T-helper 9 cell (primary cell): ENCODE data around the gene CLEC5A.
"Not testable (repeated sequence)": the region's sequence is repeated elsewhere in the genome, so short reads cannot be mapped to it uniquely, and the experiment has no call there.

Experiments used
- DNase-seq: peaks from one replicate; pipeline ENCODE4 v3.0.0-alpha.2; 2020

CLEC5A gene

GRCh38 chr7:141945356-141945755 lies 1.4 kb downstream of the CLEC5A start:
- DNase-seq: no peak

- no peak for DNase-seq
These were observed 2.0 kb downstream of the CLEC5A start for GRCh38 chr7:141944811-141945210.

DNA sequence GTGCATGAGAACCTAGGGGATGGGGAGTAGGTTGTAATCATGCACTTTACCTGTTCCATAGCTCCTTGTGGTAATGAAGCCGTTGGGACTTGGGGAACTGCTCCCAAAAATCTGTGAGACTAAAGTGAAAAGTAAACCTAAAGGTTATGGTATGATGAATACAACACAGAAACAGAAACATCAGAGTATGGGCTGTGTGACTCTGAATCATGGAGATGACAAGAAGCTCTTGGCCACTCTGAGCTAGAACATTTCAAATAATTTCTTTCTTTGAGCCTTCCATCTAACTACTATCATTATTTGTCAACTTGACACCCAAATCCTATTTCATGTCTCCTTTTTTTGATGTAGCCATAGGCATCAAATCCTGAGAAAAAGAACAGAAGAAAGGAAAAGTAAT lies 2.9 kb downstream of the CLEC5A start:
- DNase-seq: no peak

DNA sequence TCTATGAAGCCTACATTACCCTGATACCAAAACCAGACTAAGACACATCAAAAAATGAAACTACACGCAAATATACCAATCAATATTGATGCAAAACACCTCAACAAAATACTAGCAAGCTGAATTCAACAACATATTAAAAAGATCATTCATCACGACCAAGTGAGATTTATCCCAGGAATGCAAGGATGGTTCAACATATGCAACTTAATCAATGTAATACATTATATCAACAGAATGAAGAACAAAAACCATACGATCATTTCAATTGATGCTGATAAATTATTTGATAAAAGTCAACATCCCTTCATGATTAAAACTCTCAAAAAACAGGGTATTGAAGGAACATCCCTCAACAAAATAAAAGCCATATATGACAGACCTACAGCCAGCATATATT lies 5.7 kb downstream of the CLEC5A start:
- DNase-seq: no peak

- no peak for DNase-seq
These were observed 16.6 kb downstream of the CLEC5A start for GRCh38 chr7:141930211-141930610.

DNA sequence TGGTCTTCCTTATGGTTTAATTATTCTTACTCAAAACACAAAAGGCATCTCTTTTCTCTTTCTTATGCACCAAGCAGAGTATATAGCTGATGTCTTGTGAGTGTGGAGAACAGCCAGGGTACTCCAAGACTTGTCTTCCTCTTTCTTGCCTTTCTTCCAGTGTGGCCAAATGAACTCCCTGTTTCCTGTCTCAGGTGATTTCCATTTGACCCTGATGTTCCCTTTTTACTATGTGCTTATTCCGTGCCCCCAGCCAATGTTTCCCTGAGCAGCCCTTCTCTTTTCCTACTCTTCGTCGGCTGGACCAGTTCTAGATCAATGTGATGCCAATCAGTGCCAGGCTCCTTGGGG lies 18.0 kb downstream of the CLEC5A start:
- DNase-seq: no peak

GRCh38 chr7:141928146-141928844 lies 18.5 kb downstream of the CLEC5A start:
- DNase-seq: no peak

DNA sequence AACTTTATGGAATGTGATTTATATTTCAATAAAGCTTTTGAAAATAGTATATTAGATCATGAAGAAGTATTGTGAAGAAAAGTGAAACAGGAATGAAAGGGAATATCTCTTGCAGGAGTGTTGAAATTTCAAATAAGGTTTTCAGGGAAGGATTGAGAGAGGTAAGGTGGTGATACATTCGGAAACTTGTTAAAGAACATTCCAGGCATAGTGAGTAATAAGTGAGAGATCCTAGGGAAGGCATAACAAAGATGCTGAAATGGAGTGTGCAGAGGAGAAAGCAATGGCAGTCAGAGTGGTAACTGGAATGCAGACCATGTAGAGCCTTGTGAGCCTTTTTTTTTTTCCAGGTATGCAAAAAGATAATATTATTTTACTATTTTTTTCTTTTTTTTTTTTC lies 26.5 kb downstream of the CLEC5A start:
- DNase-seq: no peak

GRCh38 chr7:141916099-141916498 lies 30.7 kb downstream of the CLEC5A start, which contains the start of gene OR9A4:
TSS of gene OR9A4 (plus strand) at chr7:141916399. CDS start at chr7:141918876, 2,477 bp downstream.
- DNase-seq: no peak

DNA sequence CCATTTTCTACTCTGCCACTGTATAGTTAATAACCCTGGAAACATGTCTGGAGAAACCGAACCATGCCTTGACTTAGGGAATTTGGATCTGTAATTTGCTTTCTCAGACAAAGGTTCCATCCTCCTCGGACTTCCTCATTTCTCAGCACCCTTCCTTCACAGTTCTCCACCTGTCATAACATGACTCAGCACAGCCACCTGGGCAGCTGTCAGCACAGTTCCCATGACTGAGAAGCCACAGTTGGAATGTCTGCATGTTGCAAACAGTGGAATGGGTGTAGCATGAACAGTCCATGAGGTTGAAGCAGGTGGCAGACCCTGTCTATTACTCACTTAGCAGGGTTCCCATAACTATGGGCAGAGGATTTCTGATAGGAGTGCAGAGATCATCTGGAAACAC lies 31.2 kb downstream of the CLEC5A start:
- no peak for DNase-seq

- no peak for DNase-seq
These were observed 35.4 kb downstream of the CLEC5A start for GRCh38 chr7:141911391-141911790.

- no peak for DNase-seq
These were observed 40.5 kb downstream of the CLEC5A start for GRCh38 chr7:141906285-141906684.

GRCh38 chr7:141899366-141899765 lies 47.4 kb downstream of the CLEC5A start:
- DNase-seq: not testable (repeated sequence)

- no peak for DNase-seq
These were observed 55.4 kb downstream of the CLEC5A start for GRCh38 chr7:141891336-141891735.

DNA sequence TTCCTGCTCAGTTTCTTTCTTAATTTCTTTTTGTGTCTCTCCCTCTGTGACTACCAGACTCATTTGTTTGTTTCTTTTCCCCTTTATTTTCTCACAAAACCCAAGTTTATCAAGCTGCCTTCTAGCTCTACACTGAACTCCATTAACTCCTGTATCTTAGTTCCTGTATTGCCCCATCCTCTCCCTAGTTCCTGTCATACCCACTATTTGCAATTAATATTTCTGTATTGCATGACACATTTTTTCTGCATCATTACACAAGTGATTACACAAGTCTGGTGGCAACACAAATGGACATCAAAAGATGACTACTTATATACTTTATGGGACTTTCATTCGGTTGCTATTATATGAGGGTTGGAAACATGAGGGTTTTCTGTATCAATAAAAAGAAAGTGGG lies 57.5 kb downstream of the CLEC5A start:
- no peak for DNase-seq

DNA sequence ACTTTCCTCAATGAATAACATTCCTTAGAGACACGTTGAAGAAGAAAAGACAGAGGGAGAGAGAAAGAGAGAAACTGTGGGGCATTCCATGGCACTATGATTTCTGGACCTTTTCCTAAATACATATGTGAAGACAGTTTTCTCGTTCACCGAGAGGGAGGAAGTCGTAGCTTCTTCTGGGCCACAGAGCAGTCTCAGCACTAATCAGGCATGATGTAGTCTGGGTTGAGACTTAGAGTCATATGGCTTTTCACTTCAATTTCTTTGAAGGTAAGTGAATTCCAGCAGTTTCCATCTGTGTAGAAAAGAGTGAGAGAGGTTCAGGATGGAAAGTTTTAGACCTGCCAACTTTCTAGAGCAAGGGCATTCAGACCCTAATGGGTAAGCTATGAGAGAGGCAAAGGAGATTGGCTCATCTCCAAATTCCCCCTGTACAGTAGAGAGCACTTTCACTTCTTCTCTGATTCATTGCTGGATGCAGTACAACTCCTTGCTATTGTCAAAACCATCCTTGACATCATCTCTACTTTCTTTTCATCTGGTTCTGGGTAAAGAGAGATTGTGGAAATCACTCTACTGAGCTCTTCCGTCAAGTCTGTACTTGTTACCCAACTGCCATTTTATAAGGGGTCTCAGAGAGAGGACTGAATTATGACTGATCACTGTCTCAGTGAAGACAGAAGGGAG lies 62.1 kb downstream of the CLEC5A start:
- DNase-seq: no peak

GRCh38 chr7:141880960-141881359 lies 65.8 kb downstream of the CLEC5A start:
- DNase-seq: no peak

- DNase-seq: no peak
These were observed 69.4 kb downstream of the CLEC5A start for GRCh38 chr7:141877365-141877764.
